Ascending aorta (tissue), 2 donors: Measurements from ENCODE around the gene UMPS. TPM values are rescaled to one million over a fixed set of nuclear protein-coding genes. Genes with fewer than 3 reads are reported as not detected.

Experiments
- DNase-seq, 2 donors: peaks; one replicate each; pipeline ENCODE4 v3.0.0-alpha.2; 2019; ENCODE audit warnings: low spot score in 2 of 2
- H3K27ac ChIP-seq, 2 donors: fragments of 200-600 bp; sonication (generic); one replicate each; pipeline ENCODE4 v1.5.1; 2016 to 2017; ENCODE audit warnings: mild to moderate bottlenecking in 1 of 2
- H3K27me3 ChIP-seq: fragments of 200-600 bp; sonication (generic); one replicate; pipeline ENCODE4 v1.5.1; 2017
- H3K36me3 ChIP-seq, 2 donors: fragments of 200-600 bp; sonication (generic); one replicate each; pipeline ENCODE4 v1.5.1; 2016
- H3K4me1 ChIP-seq, 2 donors: fragments of 200-600 bp; sonication (generic); one replicate each; pipeline ENCODE4 v1.5.1; 2016 to 2017; ENCODE audit warnings: mild to moderate bottlenecking in 1 of 2
- H3K4me3 ChIP-seq, 2 donors: fragments of 200-600 bp; sonication (generic); one replicate each; pipeline ENCODE4 v1.5.1; 2016 to 2017; ENCODE audit warnings: mild to moderate bottlenecking in 1 of 2
- H3K9me3 ChIP-seq, 2 donors: fragments of 200-600 bp; sonication (generic); one replicate each; pipeline ENCODE4 v1.5.1; 2016
- CTCF ChIP-seq, 3 experiments: fragments of 200-600 bp in 2 of 3; fragments of 450-650 bp in 1 of 3; sonication (generic) in 2 of 3; IDR thresholded peaks; one replicate each; pipeline ENCODE4 v1.5.1; 2016 to 2019; ENCODE audit warnings: antibody characterized with exemption in 3 of 3, mild to moderate bottlenecking in 1 of 3, moderate library complexity in 1 of 3
- intact Hi-C: fragments of 100-400 bp; cut with DNase I; formaldehyde crosslinking; loops from one replicate; pipeline ENCODE4 v1.15.1; 2023
- total RNA-seq: library from RNA; depleted of rRNA; stranded (reverse); fragments of >200 nt; gene quantifications from one replicate; pipeline ENCODE4 v1.1.0, GENCODE V29; 2016

The UMPS gene
- total RNA-seq, 1 donor from 2014 or later, result 4.5 TPM

- DNase-seq, result no peak
- Histone ChIP-seq H3K9me3 (no peaks in the 10 kb centered on the region), H3K4me1 (peaks cover 0 to 10% of the 10 kb centered on the region in 2 donors), H3K27me3 (no peaks in the 10 kb centered on the region), H3K27ac (peak overlapping the region; percentile 64 to 74), H3K4me3 (no peak overlapping the region), H3K36me3 (peaks cover 50 to 53% of the 10 kb centered on the region in 2 donors)
- intact Hi-C loops, result loop anchor here (2.0 kb wide), 1 partner anchor 24 kb away; no protein-coding TSS in a partner anchor
- no peak for TF ChIP-seq CTCF (IDR thresholded peaks at IDR 0.05)
Measured at GRCh38 chr3:124762661-124763011, 32.4 kb downstream of the UMPS start.

GRCh38 chr3:124763206-124763605 is 33.0 kb downstream of the UMPS start:
- H3K4me1 ChIP-seq, result peaks cover 0 to 10% of the 10 kb centered on the region in 2 donors
- DNase-seq, result no peak
- intact Hi-C loops, result loop anchor here (2.0 kb wide), 1 partner anchor 24 kb away; no protein-coding TSS in a partner anchor
- TF ChIP-seq CTCF (IDR thresholded peaks at IDR 0.05), result no peak
- H3K4me3 ChIP-seq, result no peak overlapping the region
- no peaks in the 10 kb centered on the region for H3K27me3 ChIP-seq
- H3K27ac ChIP-seq, result peak overlapping the region; percentile 64 to 74
- no peaks in the 10 kb centered on the region for H3K9me3 ChIP-seq
- peaks cover 56 to 58% of the 10 kb centered on the region in 2 donors for H3K36me3 ChIP-seq

GRCh38 chr3:124763644-124764358 is 33.5 kb downstream of the UMPS start:
- H3K9me3 ChIP-seq, result no peaks in the 10 kb centered on the region
- intact Hi-C loops, result loop anchor here (2.0 kb wide), 1 partner anchor 23 kb away; no protein-coding TSS in a partner anchor
- no peak for TF ChIP-seq CTCF (IDR thresholded peaks at IDR 0.05)
- no peak overlapping the region for H3K4me3 ChIP-seq
- DNase-seq, result no peak
- H3K27me3 ChIP-seq, result no peaks in the 10 kb centered on the region
- H3K36me3 ChIP-seq, result peaks cover 62 to 64% of the 10 kb centered on the region in 2 donors
- peaks cover 0 to 10% of the 10 kb centered on the region in 2 donors for H3K4me1 ChIP-seq
- H3K27ac ChIP-seq, result peak overlapping the region in 1 of 2 donors; percentile 57

DNA sequence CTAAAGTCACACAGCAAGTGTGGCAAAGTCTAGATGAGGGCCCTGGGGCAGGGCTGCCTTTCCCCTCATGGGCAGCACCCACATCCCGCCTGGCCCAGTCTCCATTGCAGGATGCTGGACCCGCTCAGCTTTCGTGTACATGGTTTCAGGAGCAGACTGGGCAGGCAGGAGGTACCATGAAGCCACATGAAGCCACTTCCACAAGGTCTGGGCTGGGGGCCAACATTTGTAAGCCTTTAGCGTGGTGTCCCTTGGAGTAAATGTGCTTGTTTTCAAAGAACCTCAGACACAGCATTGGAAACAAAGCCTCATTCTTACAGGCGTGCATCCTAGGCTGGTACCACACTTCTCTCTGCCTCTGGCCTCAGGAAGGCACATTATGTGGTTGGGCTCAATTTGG is 34.5 kb downstream of the UMPS start:
- H3K27me3 ChIP-seq, result no peaks in the 10 kb centered on the region
- intact Hi-C loops, result no loop called here
- no peak overlapping the region for H3K4me3 ChIP-seq
- peaks cover 0 to 10% of the 10 kb centered on the region in 2 donors for H3K4me1 ChIP-seq
- H3K9me3 ChIP-seq, result no peaks in the 10 kb centered on the region
- H3K27ac ChIP-seq, result peak overlapping the region in 1 of 2 donors; percentile 28
- DNase-seq, result no peak
- TF ChIP-seq CTCF (IDR thresholded peaks at IDR 0.05), result no peak
- H3K36me3 ChIP-seq, result peaks cover 71 to 72% of the 10 kb centered on the region in 2 donors

DNA sequence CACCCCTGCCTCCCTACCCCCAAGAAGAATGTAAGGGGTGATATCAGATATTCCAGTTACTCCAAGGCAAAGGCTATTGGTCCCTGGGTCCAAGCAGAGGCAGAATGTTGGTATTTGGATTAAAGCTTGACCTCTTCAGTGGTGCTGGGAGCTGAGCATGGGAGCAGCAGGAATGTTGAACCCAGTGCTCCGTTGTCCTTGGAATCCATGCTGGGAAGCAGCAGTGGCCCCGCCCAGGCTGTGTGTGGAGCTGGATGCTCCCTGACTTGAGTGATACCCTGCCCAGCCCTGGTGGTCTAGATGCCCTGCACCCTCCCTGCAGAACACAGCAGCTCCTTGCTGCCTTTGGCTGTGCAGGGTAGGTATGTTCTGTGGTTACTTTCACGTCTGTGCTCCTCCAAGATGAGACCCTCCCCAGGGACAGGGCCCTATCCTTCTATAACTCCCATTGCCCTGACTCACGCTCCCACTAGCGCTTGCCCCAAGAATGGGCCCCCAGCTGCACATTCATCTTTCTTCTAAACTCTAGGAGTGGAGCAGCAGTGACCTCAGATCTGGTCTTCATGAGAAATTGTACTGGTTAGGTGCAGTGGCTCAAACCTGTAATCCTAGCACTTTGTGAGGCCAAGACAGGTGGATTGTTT is 35.1 kb downstream of the UMPS start:
- Histone ChIP-seq H3K27ac (peak overlapping the region in 1 of 2 donors; percentile 28), H3K9me3 (no peaks in the 10 kb centered on the region), H3K36me3 (peaks cover 74 to 76% of the 10 kb centered on the region in 2 donors), H3K27me3 (no peaks in the 10 kb centered on the region), H3K4me1 (peaks cover under 1 to 13% of the 10 kb centered on the region in 2 donors), H3K4me3 (no peak overlapping the region)
- DNase-seq, result no peak
- no peak for TF ChIP-seq CTCF (IDR thresholded peaks at IDR 0.05)
- intact Hi-C loops, result no loop called here
